HCT116 (cell line): ENCODE measurements around the gene ATG14. TPM values are rescaled to one million over a fixed set of nuclear protein-coding genes. Genes with fewer than 3 reads are reported as not detected.

Experiments
- ATAC-seq: fragments of 200-7000 bp; cut with Tn5 transposase; 2 replicates; pipeline ENCODE4 v1.9.1; 2020; ENCODE audit warnings: mild to moderate bottlenecking, moderate library complexity
- BruUV-seq: library from RNA; stranded (reverse); fragments of 400-500 nt; replicated peaks from 2 replicates; lab custom pipeline; 2021; lab: Mats Ljungman, UMichigan
- CTCF ChIA-PET: fragments of 300-600 bp; sonication (Branson Sonifier 250); formaldehyde crosslinking; loops from one replicate; lab custom pipeline; 2021; ENCODE audit warnings: antibody characterized with exemption; lab: Charles Lee
- POLR2A ChIA-PET: fragments of 300-600, 350-600 bp; sonication (Branson Sonifier 250); formaldehyde crosslinking; loops from one replicate; lab custom pipeline; 2021; ENCODE audit warnings: antibody characterized with exemption; lab: Charles Lee
- RAD21 ChIA-PET, 2 experiments: fragments of 300-600 bp; sonication (Branson Sonifier 250); formaldehyde crosslinking; loops; one replicate each; lab custom pipeline; 2023; ENCODE audit warnings: low total read pairs in 2 of 2; ENCODE audit not compliant: uncharacterized antibody in 2 of 2, unreplicated experiment in 2 of 2, low non-redundant PET in 1 of 2; lab: Charles Lee
- DNase-seq: peaks from one replicate; pipeline ENCODE4 v3.0.0-alpha.2; 2010; ENCODE audit warnings: low read depth, low spot score
- H2AFZ ChIP-seq: fragments of 200-600 bp; shearing (Covaris generic), sonication (generic); 2 replicates; pipeline ENCODE4 v1.6.1; 2017; ENCODE audit warnings: low read depth, mixed run types, mixed read lengths, antibody characterized with exemption, low read length; ENCODE audit not compliant: poor library complexity, severe bottlenecking
- H3K27ac ChIP-seq: 2 replicates; pipeline ENCODE4 v1.5.1; 2012; ENCODE audit warnings: low read depth, low read length
- H3K27me3 ChIP-seq: fragments of 200-600 bp; sonication (generic); 2 replicates; pipeline ENCODE4 v1.6.1; 2016; ENCODE audit warnings: mixed run types, low read length, mixed read lengths; ENCODE audit not compliant: insufficient read depth
- H3K36me3 ChIP-seq, 2 experiments: fragments of 200-500 bp in 1 of 2; fragments of 200-600 bp in 1 of 2; sonication (Bioruptor generic) in 1 of 2; sonication (generic) in 1 of 2; 2 replicates each; pipeline versions ENCODE4 v1.5.1 to v1.6.1; 2014 to 2016; ENCODE audit warnings: low read length in 2 of 2, inconsistent platforms in 1 of 2, mixed read lengths in 1 of 2, mixed run types in 1 of 2; ENCODE audit not compliant: insufficient read depth in 2 of 2, control insufficient read depth in 1 of 2
- H3K4me1 ChIP-seq, 2 experiments: fragments of 200-600 bp in 1 of 2; sonication (generic) in 1 of 2; 2 replicates each; pipeline versions ENCODE4 v1.5.1 to v1.6.1; 2012 to 2017; ENCODE audit warnings: low read length in 2 of 2, inconsistent platforms in 1 of 2, mild to moderate bottlenecking in 1 of 2, mixed read lengths in 1 of 2, mixed run types in 1 of 2, moderate library complexity in 1 of 2; ENCODE audit not compliant: insufficient read depth in 2 of 2, control insufficient read depth in 1 of 2
- H3K4me2 ChIP-seq: fragments of 200-600 bp; sonication (generic); 2 replicates; pipeline ENCODE4 v1.6.1; 2017; ENCODE audit warnings: mixed run types, low read length, mixed read lengths
- H3K4me3 ChIP-seq, 2 experiments: fragments of 200-600 bp in 1 of 2; sonication (generic) in 1 of 2; replicated peaks in 1 of 2; 2 replicates each; pipeline ENCODE4 v1.5.1; 2011 to 2016; ENCODE audit warnings: low read length in 2 of 2, control low read depth in 1 of 2, low read depth in 1 of 2, mild to moderate bottlenecking in 1 of 2, mixed read lengths in 1 of 2, mixed run types in 1 of 2
- H3K79me2 ChIP-seq: fragments of 200-600 bp; sonication (generic); 2 replicates; pipeline ENCODE4 v1.6.1; 2017; ENCODE audit warnings: mild to moderate bottlenecking, mixed run types, low read length, moderate library complexity, mixed read lengths; ENCODE audit not compliant: insufficient read depth
- H3K9ac ChIP-seq: fragments of 200-600 bp; sonication (generic); 2 replicates; pipeline ENCODE4 v1.6.1; 2016; ENCODE audit warnings: low read length, mixed read lengths
- H3K9me2 ChIP-seq: fragments of 200-600 bp; sonication (generic), shearing (Covaris generic); 2 replicates; pipeline ENCODE4 v1.6.1; 2017; ENCODE audit warnings: mixed run types, mild to moderate bottlenecking, moderate library complexity; ENCODE audit not compliant: insufficient read depth
- H3K9me3 ChIP-seq, 2 experiments: fragments of 200-500 bp in 1 of 2; fragments of 200-600 bp in 1 of 2; sonication (Bioruptor generic) in 1 of 2; sonication (generic) in 1 of 2; 2 replicates each; pipeline ENCODE4 v1.6.1; 2014 to 2017; ENCODE audit warnings: low read length in 2 of 2, mixed read lengths in 2 of 2, inconsistent platforms in 1 of 2, low read depth in 1 of 2, mild to moderate bottlenecking in 1 of 2, mixed run types in 1 of 2, moderate library complexity in 1 of 2; ENCODE audit not compliant: control insufficient read depth in 1 of 2, insufficient read depth in 1 of 2
- H4K20me1 ChIP-seq: fragments of 200-600 bp; sonication (generic), shearing (Covaris generic); 2 replicates; pipeline ENCODE4 v1.6.1; 2017; ENCODE audit warnings: mixed run types, mild to moderate bottlenecking, moderate library complexity; ENCODE audit not compliant: insufficient read depth
- CBX3 ChIP-seq: IDR thresholded peaks from 2 replicates; pipeline ENCODE4 v1.6.1; 2012; ENCODE audit warnings: low read depth
- CEBPB ChIP-seq: IDR thresholded peaks from 2 replicates; pipeline ENCODE4 v1.6.1; 2012; ENCODE audit warnings: low read depth
- EGR1 ChIP-seq: IDR thresholded peaks from 2 replicates; pipeline ENCODE4 v1.6.1; 2012; ENCODE audit warnings: low read depth
- ELF1 ChIP-seq: IDR thresholded peaks from 2 replicates; pipeline ENCODE4 v1.6.1; 2012; ENCODE audit warnings: low read depth, borderline replicate concordance
- EZH2 ChIP-seq: fragments of 200-600 bp; sonication (generic); IDR thresholded peaks from 2 replicates; pipeline ENCODE4 v1.6.1; 2017; ENCODE audit warnings: antibody characterized with exemption, mixed run types
- FOSL1 ChIP-seq: IDR thresholded peaks from 2 replicates; pipeline ENCODE4 v1.6.1; 2012; ENCODE audit warnings: low read depth
- JUND ChIP-seq: IDR thresholded peaks from 2 replicates; pipeline ENCODE4 v1.6.1; 2012
- POLR2A ChIP-seq: IDR thresholded peaks from 2 replicates; pipeline ENCODE4 v1.7.0; 2011; ENCODE audit warnings: borderline replicate concordance; ENCODE audit not compliant: insufficient read depth, insufficient read length; ENCODE audit errors: extremely low read depth
- POLR2AphosphoS5 ChIP-seq: IDR thresholded peaks from 2 replicates; pipeline ENCODE4 v1.6.1; 2011; ENCODE audit warnings: mild to moderate bottlenecking, low read depth, low read length, moderate library complexity
- RAD21 ChIP-seq: IDR thresholded peaks from 2 replicates; pipeline ENCODE4 v1.6.1; 2012; ENCODE audit warnings: low read depth, mild to moderate bottlenecking
- SIN3A ChIP-seq: IDR thresholded peaks from 2 replicates; pipeline ENCODE4 v1.6.1; 2012; ENCODE audit warnings: low read depth
- SP1 ChIP-seq: IDR thresholded peaks from 2 replicates; pipeline ENCODE4 v1.6.1; 2012; ENCODE audit warnings: low read depth
- SRF ChIP-seq: IDR thresholded peaks from 2 replicates; pipeline ENCODE4 v1.6.1; 2012; ENCODE audit warnings: low read depth
- TCF7L2 ChIP-seq: IDR thresholded peaks from 2 replicates; pipeline ENCODE4 v1.7.0; 2011; ENCODE audit warnings: borderline replicate concordance, inconsistent platforms; ENCODE audit not compliant: insufficient read depth, insufficient read length; ENCODE audit errors: extremely low read depth
- YY1 ChIP-seq: IDR thresholded peaks from 2 replicates; pipeline ENCODE4 v1.6.1; 2011; ENCODE audit warnings: low read length, low read depth, moderate library complexity, mild to moderate bottlenecking; ENCODE audit not compliant: insufficient replicate concordance; ENCODE audit errors: extremely low read depth
- ZBTB33 ChIP-seq: IDR thresholded peaks from 2 replicates; pipeline ENCODE4 v1.6.1; 2011; ENCODE audit warnings: mild to moderate bottlenecking, low read length, moderate library complexity; ENCODE audit not compliant: insufficient replicate concordance; ENCODE audit errors: extremely low read depth
- ZFX ChIP-seq: fragments of 450-650 bp; IDR thresholded peaks from 2 replicates; pipeline ENCODE4 v1.6.1; 2017
- ZNF274 ChIP-seq: fragments of 200-500 bp; sonication (Bioruptor generic); IDR thresholded peaks from 2 replicates; pipeline ENCODE4 v1.6.1; 2014; ENCODE audit warnings: mild to moderate bottlenecking, low read depth, low read length, inconsistent platforms
- intact Hi-C: fragments of 100-400 bp; cut with micrococcal nuclease; formaldehyde crosslinking; loops from 2 replicates; pipeline ENCODE4 v1.10.0; 2022
- total RNA-seq: library from RNA; stranded (reverse); gene quantifications from one replicate; pipeline ENCODE4 v1.2.1, GENCODE V29; 2021; ENCODE audit not compliant: unreplicated experiment
- TF ChIP-seq, protein P1 (sequence below): IDR thresholded peaks from 2 replicates; pipeline ENCODE4 v1.6.1; 2012; ENCODE audit warnings: low read depth
- TF ChIP-seq, protein P2 (sequence below): IDR thresholded peaks from 2 replicates; pipeline ENCODE4 v1.6.1; 2012
- TF ChIP-seq, protein P3 (sequence below): IDR thresholded peaks from 2 replicates; pipeline ENCODE4 v1.6.1; 2012

Gene ATG14
- total RNA-seq, 1 experiment from 2014 or later, result 9.9 TPM

GRCh38 chr14:55448141-55448614, 36.5 kb upstream of the ATG14 start:
- Histone ChIP-seq H3K27ac (peak overlapping the region; percentile 99), H3K79me2 (no peaks in the 10 kb centered on the region), H3K9me3 (no peaks in the 10 kb centered on the region), H3K4me3 (peak overlapping the region in 1 of 2 experiments; percentile 34; a peak in 2 of 4 replicates), H2AFZ (no peak overlapping the region), H3K4me2 (peak overlapping the region; percentile 70), H3K4me1 (peaks cover 49 to 70% of the 10 kb centered on the region in 2 experiments), H3K27me3 (no peaks in the 10 kb centered on the region), H4K20me1 (no peaks in the 10 kb centered on the region), H3K9me2 (no peaks in the 10 kb centered on the region), H3K9ac (peak overlapping the region; percentile 64), H3K36me3 (no peaks in the 10 kb centered on the region)
- ATAC-seq (peak; percentile 87), DNase-seq (peak; percentile 100)
- RAD21 ChIA-PET, result interaction anchor here in 1 of 2 experiments (0.8 kb wide), 1 partner anchor 1026 kb away, joined by 3 read pairs; no protein-coding TSS in a partner anchor
- intact Hi-C loops, result loop anchor here (1.0 to 10.0 kb wide), 3 partner anchors 149 to 407 kb away; no protein-coding TSS in a partner anchor
- CTCF ChIA-PET, result interaction anchor here (1.1 to 2.9 kb wide), 5 partner anchors 10 to 1042 kb away, joined by 3 to 17 read pairs (median 4); no protein-coding TSS in a partner anchor
- BruUV-seq, result no TSS peak
- POLR2A ChIA-PET, result interaction anchor here (0.9 to 2.9 kb wide), 4 partner anchors 11 to 1034 kb away, joined by 3 to 11 read pairs (median 4); no protein-coding TSS in a partner anchor
- TF ChIP-seq, protein P1, sequence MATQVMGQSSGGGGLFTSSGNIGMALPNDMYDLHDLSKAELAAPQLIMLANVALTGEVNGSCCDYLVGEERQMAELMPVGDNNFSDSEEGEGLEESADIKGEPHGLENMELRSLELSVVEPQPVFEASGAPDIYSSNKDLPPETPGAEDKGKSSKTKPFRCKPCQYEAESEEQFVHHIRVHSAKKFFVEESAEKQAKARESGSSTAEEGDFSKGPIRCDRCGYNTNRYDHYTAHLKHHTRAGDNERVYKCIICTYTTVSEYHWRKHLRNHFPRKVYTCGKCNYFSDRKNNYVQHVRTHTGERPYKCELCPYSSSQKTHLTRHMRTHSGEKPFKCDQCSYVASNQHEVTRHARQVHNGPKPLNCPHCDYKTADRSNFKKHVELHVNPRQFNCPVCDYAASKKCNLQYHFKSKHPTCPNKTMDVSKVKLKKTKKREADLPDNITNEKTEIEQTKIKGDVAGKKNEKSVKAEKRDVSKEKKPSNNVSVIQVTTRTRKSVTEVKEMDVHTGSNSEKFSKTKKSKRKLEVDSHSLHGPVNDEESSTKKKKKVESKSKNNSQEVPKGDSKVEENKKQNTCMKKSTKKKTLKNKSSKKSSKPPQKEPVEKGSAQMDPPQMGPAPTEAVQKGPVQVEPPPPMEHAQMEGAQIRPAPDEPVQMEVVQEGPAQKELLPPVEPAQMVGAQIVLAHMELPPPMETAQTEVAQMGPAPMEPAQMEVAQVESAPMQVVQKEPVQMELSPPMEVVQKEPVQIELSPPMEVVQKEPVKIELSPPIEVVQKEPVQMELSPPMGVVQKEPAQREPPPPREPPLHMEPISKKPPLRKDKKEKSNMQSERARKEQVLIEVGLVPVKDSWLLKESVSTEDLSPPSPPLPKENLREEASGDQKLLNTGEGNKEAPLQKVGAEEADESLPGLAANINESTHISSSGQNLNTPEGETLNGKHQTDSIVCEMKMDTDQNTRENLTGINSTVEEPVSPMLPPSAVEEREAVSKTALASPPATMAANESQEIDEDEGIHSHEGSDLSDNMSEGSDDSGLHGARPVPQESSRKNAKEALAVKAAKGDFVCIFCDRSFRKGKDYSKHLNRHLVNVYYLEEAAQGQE, result no peak
- TF ChIP-seq JUND (peak; percentile 96), ZFX (no peak), SIN3A (peak; percentile 87), ZBTB33 (no peak), SP1 (peak; percentile 96), YY1 (no peak), FOSL1 (peak; percentile 98), ELF1 (no peak; the same call in 1 of the 2 replicates), CEBPB (peak; percentile 87), CBX3 (no peak; the same call in 1 of the 2 replicates), SRF (peak; percentile 75; the same call in 1 of the 2 replicates), EGR1 (peak; percentile 76), ZNF274 (no peak), RAD21 (peak; percentile 30), POLR2AphosphoS5 (peak; percentile 71), TCF7L2 (peak; percentile 90), EZH2 (no peak), POLR2A (no peak)
- TF ChIP-seq, protein P2, sequence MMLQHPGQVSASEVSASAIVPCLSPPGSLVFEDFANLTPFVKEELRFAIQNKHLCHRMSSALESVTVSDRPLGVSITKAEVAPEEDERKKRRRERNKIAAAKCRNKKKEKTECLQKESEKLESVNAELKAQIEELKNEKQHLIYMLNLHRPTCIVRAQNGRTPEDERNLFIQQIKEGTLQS, result 0 out of 2 replicates have a peak, but pooled peaks have one; percentile 50
- TF ChIP-seq, protein P3, sequence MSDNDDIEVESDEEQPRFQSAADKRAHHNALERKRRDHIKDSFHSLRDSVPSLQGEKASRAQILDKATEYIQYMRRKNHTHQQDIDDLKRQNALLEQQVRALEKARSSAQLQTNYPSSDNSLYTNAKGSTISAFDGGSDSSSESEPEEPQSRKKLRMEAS, result peak; percentile 36; the same call in 1 of the 2 replicates
